Fibroblast of skin of abdomen (primary cell): ENCODE results near the gene MAGI2.
A peak's percentile ranks its signal among the peaks of the same experiment; 100 is the strongest.

Experiments
- DNase-seq: peaks from one replicate; pipeline ENCODE4 v3.0.0-alpha.2; 2013

MAGI2 gene

DNA sequence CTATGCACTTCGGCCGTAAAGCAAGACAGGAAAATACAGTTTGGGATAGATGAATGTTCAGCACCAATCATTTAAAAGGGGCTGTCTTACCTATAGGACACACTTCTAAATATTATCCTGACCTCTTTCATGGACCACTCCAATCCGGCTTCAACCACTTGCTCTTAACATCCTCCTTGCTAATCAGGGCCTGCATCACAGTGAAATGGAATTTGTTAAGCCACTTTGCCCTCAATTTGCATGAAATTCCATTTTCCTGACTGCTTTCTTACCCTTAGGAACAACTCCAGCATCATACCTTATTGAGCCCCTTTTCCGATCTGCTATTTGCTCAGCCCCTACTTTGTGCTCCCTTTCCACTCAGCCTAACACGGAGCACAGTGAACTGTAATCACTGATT is 987.6 kb downstream of the MAGI2 start:
- no peak for DNase-seq

DNA sequence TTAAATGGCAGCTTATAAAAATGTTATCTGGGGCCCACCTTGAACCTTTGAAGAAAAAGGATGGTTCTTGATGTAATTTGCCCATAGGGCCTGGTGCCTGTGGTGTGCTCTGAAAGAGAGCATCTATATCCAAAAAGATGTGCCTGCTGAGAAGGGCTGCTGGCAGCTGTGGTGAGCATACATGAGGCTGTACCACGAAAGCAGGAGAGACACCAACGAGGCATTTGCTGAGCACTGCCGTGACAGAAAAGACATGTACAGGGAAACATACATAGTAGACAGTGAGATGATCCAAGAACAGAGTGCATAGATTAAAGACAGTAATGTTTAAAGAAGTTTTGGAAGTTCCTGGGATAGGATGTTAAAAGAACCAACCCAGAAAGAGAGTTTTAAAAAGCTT is 990.4 kb downstream of the MAGI2 start:
- DNase-seq: no peak

DNA sequence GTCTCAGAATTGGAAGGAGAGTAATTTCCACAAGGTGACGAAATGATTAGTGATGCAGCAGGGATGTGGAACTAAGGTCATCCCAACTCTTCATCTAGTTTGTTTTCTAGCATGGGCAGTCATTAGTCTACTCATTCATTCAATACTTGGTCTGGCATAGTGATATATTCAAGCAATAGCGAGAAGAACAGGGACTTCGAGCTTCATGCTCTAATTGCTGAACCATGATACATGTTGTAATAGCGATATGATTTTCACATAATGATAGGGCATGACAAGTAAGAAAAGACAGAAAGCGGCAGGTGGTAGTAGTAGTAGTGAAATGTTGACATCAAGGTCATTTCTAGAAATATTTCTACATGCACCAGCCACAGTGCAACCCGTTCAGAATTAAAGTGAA is 1002.8 kb downstream of the MAGI2 start:
- no peak for DNase-seq

DNA sequence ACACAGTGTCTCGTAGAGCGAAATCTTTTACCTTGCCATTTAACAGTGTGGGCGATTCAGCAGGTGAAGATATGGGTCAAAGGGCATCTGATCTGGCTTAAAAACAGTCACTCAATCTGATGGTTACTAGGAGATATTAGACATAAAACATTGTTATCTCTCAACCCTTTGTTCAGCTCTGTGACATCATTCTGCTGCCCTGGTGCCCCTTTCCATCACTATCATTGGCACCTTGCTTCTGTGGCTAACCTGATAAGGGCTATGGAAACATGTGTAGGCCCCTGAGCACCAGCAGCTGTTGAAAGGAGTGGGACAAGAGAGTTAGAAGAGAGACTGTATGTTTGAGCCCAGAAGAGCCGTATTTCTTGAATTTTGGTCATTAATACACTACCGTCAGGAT is 1004.6 kb downstream of the MAGI2 start:
- DNase-seq: no peak

DNA sequence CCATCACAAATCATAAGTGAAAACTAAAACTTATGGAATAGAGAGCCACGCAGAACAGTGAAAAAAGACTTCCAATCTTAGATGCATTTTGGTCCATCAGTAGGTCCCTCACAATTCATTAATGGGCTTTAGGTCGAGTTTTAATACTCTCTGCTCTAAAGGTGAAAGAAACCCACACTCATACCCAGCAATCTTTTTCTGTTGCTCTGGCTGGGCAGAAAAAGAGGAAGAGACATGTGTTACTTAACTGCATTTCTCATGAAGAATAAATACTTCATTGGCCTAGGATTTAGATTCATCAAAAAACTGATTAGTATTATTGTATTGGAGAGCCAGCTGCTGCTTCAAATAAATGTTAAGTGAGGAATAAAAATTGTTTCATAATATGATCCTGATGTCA is 1009.2 kb downstream of the MAGI2 start:
- no peak for DNase-seq

DNA sequence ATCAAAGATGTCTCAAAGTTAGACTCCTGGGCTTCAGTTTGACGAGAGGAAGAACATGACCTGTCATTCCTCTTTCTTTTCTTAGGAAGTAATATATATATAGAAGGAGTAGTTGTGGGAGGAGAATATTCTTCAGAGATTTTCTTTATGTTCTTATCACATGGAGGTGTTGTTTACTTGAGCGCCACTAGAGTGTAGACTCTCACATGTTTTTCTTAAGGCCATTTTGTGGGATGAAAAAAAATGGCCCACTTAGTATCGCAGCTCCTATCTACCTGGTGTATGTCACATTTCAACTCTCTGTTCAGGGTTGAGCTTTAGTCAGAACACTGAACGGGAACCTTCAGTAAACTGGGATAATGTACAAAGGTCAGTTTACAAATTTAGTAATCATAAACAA is 1009.7 kb downstream of the MAGI2 start:
- DNase-seq: no peak

DNA sequence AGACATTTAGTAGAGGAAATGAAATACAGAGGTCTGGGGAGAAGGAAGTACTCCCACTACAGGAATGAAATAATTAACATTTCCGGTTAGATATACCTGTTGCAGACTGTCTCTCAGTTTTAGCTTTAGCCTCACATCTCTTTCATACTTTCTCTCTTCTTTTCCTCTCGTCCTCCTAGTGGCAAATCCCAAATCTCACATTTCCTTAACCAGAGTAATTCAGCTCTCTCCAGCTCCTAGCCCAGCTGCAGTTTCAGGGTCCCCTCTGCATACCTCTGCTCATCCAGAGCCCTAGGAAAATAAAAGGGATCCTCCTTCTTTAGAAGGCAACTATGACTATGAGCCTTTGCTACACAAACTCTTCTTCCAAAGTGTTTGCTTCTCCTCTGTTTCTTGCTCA is 1011.7 kb downstream of the MAGI2 start:
- DNase-seq: no peak

DNA sequence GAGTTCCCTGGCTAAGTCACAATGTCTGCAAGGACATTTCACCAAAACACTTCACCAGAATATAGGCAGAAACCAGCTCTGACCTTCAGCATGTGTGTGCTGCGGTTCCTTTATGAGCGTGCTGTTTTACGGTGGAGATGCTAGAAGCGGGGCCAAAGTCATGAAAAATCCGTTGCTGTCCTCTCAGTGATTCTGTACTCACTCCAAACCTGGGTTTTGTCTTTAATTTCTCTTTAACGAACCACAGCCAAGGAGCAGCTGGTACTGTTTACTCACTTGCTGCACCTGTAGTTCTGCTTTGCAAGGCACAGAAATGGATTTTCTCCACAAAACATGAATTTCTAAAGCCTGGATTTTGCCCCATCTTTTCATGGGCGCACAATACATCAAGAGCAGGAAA is 1015.0 kb downstream of the MAGI2 start:
- DNase-seq: no peak

DNA sequence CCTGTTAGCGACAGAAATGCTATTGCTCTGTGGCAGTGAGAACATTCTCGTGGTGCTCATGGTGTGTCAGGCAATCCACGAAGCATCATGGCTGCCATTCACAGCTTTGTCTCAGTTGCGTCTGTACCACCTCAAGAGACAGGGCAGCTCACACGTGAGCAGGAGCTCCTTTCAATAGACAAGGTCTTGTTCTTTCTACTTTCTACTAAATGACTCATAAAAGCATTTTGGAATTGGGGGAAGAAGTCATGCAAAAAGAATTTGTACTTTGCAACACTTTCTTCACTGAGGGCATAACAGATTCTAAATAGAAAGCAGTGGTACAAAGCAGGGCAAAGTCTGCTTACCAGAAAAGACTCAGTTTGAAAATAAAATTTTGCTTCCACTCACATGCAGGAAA is 1016.3 kb downstream of the MAGI2 start:
- DNase-seq: peak; percentile 75

DNA sequence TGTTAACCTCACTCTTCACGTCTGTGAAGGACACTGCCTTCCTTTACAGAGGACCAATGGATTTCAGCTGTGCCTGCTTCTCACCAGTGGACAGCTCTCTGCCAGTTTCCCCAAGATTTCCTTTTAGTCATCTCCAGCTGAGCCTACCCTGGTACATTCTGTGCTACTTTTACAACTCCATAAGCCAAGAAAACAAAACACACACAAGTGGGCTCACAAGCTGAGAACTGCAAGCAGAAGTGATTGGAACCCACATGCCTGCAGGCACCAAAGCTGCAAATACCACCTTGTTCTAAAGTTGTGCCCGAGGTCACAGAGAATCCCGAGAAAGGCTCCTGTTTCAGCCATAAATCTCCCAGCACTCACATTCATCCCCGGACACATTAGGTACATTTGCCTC is 1018.1 kb downstream of the MAGI2 start:
- no peak for DNase-seq

DNA sequence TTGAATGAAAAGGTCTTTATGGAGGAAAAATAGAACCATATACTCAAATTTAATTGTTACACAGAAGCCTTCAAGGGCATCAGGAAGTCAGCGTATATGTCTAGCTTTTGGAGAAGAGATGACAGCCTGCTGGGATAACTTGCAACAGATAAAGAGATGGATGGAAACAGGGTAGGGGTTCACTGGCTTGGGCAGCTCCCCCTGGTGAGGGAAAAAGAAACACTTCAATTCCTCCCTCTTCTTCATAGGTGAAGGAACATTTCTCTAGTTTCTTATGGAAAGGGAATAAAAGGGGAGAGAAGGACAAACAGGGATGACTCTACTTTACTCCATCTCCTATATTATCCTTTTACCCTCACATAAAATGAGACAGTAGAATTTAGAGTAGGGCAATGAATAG is 1019.2 kb downstream of the MAGI2 start:
- no peak for DNase-seq

DNA sequence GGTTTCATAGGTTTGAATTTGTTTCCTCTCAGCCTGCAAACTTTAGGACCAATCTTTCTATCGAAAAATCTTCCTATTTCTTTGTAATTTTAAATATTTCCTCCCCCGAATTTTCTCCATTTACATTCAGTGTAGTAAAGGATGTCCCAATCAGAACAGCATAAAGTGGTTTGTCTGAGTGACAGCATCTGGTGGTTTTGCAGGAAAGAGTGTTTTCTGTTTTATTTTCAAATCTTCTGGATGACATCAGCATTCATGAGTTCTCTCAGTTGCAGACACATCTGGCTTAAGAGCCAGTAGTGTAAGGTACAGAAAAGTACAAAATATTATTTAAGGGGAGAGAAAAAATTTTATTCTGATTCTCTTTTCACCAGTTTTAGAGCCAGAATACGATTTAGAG is 1020.0 kb downstream of the MAGI2 start:
- no peak for DNase-seq

DNA sequence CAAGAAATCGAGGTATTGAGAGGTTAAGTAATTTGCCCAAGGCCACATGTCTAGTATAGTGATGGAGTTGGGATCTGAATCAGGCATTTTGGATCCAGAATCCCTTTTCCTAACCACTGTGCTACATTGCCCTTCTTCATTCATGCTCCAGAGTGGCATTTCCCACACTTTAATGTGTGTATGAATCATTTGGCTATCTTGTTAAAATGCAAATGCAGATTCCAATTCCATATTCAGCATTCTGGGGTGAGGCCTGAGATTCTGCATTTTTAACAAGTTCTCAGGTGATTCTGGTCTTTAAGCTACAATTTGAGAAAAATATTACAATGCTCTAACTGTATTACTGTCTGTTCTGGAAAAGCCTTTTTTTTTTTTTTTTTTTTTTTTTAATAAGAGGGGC is 1023.6 kb downstream of the MAGI2 start:
- DNase-seq: no peak

DNA sequence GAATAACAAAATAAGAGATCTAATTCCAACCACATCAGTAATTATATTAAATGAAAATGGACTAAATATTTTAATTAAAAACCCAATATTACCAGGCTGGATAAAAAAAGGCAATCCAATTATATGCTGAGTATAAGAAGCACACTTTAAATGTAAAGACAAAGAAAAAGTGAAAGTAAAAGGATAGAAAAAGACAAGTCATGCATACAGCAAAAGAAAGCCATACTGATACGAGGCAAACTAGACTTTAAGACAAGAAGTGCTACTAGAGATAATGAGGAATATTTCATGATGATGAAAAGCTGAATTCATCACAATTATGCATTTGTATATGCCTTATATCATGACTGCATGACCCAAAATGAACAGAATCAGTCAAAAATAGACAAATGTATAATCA is 1026.3 kb downstream of the MAGI2 start:
- no peak for DNase-seq

DNA sequence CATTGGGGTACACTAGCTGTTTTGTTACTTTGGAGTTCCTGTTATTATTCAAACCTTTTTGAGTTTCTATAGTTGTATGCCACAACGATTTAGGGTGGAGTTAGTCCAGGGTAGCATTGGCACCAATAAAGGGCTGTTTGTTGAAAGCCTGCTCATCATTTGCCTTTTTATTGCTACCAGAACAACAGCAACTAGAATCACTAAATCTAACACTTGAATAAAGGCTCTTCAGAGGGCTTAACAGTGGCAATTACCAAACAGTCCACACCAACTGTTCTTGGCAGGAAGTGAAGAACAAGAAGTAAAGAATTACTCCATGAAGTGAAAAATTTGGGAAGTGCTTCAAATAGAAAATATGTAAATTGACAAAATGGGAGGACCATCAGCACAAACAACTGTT is 1033.5 kb downstream of the MAGI2 start:
- no peak for DNase-seq

DNA sequence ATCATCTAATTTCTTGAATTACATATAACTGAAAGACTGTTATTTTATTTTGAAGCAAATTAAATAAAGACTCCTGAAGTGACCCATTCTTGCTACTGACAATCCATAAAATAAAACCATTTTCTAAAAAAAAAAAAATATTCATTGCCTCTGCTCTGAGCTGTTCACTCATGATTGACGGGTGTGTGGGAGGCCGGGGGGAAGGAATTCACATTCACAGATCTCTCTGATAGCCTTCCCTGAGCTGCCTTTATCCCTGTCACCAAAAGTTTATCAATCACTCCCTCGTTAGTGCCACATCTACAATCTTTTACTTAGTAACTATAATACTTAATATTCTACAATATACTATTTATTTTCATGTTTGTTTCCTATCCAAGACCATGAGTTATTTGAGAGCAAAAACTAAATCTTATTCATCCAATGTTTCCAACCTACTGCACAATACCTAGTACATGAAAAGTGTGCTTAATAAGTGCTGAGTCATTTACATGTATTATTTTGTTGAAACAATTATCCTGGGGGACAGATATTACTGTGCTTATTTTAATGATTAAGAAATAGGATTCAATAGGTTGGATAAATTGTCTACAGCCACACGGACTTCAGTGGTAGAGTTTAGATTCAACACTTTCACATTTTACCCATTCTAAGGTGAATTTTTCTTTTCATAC is 1036.2 kb downstream of the MAGI2 start:
- no peak for DNase-seq

DNA sequence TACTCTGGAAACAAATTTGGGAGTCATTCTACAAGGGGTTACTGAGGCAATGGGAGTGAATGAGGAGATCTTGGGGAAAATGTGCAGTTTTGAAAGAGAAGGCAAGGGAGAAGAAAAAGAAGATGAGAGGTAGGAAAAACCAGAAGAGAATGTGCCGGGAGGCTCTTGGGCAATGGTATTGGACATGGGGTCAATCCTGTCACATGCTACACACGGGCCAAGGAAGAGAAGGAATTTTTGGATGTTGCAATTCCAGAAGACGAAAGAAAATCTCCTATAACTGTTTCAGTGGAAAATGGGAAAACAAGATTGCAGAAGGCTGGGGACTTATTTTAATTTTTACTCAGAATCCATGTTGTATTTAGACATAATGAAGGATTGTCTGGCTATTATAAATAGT is 1039.9 kb downstream of the MAGI2 start:
- DNase-seq: no peak

DNA sequence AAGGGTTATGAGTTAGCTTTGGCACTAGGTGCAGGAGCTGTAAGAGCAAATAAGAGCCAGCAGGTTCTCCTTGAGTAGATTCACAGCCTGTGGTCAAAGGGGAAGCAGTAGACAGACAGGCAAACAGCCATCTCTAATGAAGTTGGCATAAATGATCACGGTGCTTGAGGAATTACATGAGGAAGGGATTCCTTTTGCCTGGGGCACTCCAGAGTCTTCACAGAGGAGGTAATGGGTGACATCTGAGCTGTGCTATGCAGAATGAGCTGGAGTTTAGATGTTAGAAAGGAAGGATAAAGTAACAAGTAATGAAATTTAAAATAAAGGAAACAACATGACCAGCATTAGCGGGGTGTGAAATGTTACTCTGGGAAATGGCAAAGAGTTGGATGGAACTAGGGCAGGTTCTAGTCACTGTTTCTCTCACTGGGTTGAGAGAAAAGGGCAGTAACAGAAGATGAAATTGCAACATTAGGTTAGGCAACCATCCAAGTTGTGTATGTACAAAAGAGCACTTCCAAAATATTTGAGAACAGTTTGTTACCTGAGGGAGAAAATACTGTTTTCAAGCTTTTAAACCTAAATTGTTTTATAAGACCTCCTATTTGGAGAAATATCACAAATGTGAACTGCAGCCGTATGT is 1041.1 kb downstream of the MAGI2 start:
- no peak for DNase-seq

DNA sequence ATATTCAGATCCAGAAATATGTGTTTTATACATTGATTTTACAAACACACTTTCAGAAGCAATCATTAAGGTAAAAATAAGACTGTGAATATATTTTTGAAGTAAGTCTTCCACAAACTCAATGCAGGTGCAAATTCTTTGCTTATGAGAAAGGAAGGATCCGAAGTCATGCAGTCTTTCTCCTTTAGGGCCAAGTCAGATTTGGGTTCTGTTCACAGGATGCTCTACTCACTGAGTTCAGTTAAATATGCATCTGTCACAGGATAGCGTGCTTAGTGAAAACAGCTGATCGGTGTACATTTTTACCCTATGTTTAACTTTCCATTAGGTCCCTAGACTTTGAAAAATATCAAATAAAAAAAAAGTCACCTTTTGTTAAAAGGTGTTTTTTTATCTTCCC is 1046.4 kb downstream of the MAGI2 start:
- DNase-seq: no peak

DNA sequence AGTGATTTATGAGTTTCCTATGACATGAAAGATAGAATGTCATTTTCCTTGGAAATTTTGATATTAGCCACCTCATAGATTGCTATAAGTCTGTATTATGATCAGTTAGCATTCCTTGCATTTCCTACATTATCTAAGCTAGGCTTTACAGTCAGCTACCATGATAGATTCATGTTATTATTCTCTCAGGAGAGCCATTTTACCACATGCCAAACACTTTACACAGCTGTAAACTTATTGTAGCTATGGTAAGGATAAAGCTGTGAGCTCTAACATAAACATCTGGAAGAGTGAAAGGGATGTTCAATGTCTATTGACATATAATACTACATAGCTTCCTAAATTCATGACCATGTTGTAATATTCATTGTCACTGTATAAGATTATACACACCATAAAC is 1046.9 kb downstream of the MAGI2 start:
- no peak for DNase-seq

DNA sequence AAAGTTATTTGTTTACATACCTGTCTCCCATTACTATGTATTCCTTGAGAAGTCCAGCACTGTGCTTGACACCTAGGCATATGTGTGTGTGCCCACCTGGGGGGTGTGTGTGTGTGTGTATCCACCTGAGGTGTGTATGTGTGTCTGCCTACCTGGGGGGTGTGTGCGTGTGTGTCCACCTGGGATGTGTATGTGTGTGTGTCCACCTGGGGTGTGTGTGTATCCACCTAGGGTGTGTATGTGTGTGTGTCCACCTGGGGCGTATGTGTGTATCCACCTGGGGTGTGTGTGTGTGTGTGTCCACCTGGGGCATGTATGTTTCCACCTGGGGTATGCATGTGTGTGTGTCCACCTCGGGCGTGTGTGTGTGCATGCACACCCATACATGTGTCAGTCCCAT is 1051.4 kb downstream of the MAGI2 start:
- no peak for DNase-seq

DNA sequence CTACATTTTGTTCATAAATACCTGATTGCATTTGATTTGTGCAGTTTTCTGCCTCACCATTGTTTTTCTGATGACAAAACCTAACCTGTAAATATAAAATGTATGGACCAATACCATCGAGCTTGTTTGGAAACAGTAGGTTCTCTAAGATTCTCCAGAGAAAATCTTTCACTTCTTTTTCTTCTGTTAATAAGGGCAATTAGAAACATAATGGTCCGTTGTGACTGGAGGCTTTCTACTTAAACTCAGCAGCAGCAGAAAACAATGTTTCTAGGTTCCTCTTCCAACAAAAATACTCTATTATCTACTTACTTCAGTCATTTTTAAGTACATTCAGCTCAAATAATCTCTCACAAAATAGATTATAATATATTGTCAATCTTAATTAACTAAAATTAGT is 1053.4 kb downstream of the MAGI2 start:
- DNase-seq: no peak

DNA sequence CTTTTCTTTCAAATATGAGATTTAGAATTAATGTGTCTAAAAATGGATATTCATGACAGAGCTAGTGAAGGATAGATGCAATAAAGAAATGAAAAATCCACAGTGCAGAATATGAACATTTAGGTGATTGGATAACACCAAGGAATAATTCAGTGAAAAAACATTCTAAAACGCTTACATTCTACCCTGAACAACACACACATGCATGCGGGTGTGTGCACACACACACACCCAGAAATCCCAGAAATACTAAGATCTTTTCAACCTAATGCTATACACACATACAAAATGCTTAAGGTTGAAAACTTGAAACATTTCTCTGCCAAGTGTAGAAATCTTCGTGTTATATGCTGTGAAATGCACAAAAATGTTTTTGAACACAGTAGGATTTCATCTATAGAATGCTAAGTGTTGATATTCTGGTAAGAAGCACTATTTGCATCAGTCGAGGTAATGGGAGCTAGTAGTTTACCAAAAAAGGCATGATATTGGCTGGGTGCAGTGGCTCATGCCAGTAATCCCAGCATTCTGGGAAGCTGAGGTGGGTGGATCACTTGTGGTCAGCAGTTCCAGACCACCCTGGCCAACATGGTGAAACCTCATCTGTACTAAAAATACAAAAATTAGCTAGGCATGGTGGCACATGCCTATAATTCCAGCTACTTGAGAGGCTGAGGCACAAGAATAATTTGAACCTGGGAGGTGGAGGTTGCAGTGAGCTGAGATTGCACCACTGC is 1054.3 kb downstream of the MAGI2 start:
- peak; percentile 55 for DNase-seq

DNA sequence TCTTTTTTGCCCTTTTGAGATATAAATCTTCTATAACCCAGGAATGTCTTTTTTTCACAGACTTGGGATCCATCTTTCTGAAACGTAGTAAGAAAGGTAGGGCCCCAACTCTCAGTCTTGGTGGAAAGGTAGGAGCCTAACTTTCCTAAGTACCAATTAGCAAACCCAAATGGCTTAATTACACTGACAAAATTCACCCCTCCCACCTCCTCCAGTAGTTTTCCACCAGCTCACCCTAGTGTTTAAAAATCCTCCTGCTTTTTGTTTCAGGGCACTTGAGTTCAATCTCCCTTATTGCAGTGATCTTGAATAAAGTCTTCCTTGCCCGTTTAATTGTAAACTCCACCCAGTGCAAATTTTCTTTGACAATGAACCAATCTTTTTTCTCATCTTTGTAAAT is 1054.9 kb downstream of the MAGI2 start:
- no peak for DNase-seq
